Kidney (tissue), 14 donors: ENCODE measurements around the gene KMT2E. TPM values are rescaled to one million over a fixed set of nuclear protein-coding genes. Genes with fewer than 3 reads are reported as not detected.

Source experiments
- DNase-seq, 5 donors: peaks; one replicate each; pipeline ENCODE4 v3.0.0-alpha.2; 2013 to 2020
- FAIRE-seq: peaks from 2 replicates; lab custom pipeline; 2012; peaks lifted over from hg19 to GRCh38; lab: Jason Lieb, UNC
- H3K27ac ChIP-seq, 2 donors: one replicate each; pipeline ENCODE4 v1.7.0; 2013; ENCODE audit warnings: low read depth in 2 of 2, low read length in 2 of 2, inconsistent platforms in 1 of 2
- H3K27me3 ChIP-seq: one replicate; pipeline ENCODE4 v1.7.1; 2013; ENCODE audit warnings: low read length, inconsistent platforms; ENCODE audit not compliant: control insufficient read depth, insufficient read depth
- H3K36me3 ChIP-seq, 3 donors: one replicate each; pipeline versions ENCODE4 v1.7.0 to v1.7.1; 2013; ENCODE audit warnings: low read length in 3 of 3, control low read depth in 1 of 3, inconsistent platforms in 1 of 3; ENCODE audit not compliant: insufficient read depth in 3 of 3, control insufficient read depth in 2 of 3
- H3K4me1 ChIP-seq, 3 donors: one replicate each; pipeline versions ENCODE4 v1.7.0 to v1.7.1; 2013; ENCODE audit warnings: low read length in 3 of 3, inconsistent platforms in 1 of 3, low read depth in 1 of 3; ENCODE audit not compliant: control insufficient read depth in 2 of 3, insufficient read depth in 2 of 3
- H3K4me3 ChIP-seq, 3 donors: one replicate each; pipeline versions ENCODE4 v1.7.0 to v1.8.1; 2013; ENCODE audit warnings: low read length in 3 of 3, control low read depth in 1 of 3, inconsistent platforms in 1 of 3
- H3K9ac ChIP-seq, 3 donors: one replicate each; pipeline versions ENCODE4 v1.7.0 to v1.7.1; 2013; ENCODE audit warnings: low read length in 3 of 3, control low read depth in 1 of 3, inconsistent platforms in 1 of 3
- H3K9me3 ChIP-seq, 3 donors: one replicate each; pipeline versions ENCODE4 v1.7.0 to v1.7.1; 2013; ENCODE audit warnings: low read length in 3 of 3, control low read depth in 1 of 3, inconsistent platforms in 1 of 3; ENCODE audit not compliant: control insufficient read depth in 2 of 3, insufficient read depth in 1 of 3
- CTCF ChIP-seq: IDR thresholded peaks from 3 replicates; pipeline ENCODE4 v1.5.1; 2012; ENCODE audit warnings: mild to moderate bottlenecking, moderate library complexity, borderline replicate concordance; ENCODE audit not compliant: insufficient read depth; ENCODE audit errors: extremely low read depth
- intact Hi-C: fragments of 100-400 bp; cut with DNase I; formaldehyde crosslinking; loops from one replicate; pipeline ENCODE4 v1.11.1; 2022
- polyA plus RNA-seq: library from polyadenylated mRNA; stranded (reverse); fragments of 350-450 nt; fragmentation: Illumina TruSeq; extraction: RNeasy Lipid Tissue Mini Kit (QIAGEN cat#74804); gene quantifications from one replicate; pipeline ENCODE4 v1.2.3, GENCODE V29; 2014; ENCODE audit warnings: low read depth, low replicate concordance; ENCODE audit not compliant: insufficient read depth
- total RNA-seq: library from RNA; stranded (reverse); fragmentation: NEBNext Ultra II Directional; extraction: Animal tissue kit (Norgen Biotek cat#: 25700); gene quantifications from one replicate; pipeline ENCODE4 v1.2.1, GENCODE V29; 2021
- donor health status: control.
- donor health status: control.
- donor health status: control.
- donor health status: control.
- donor health status: control.
- donor health status: DM: yes; HTN: yes; CAD: no.
- donor health status: Normal renal cell carcinoma (clear cell type).

Gene KMT2E
- total and polyA plus RNA-seq, 2 donors from 2014 or later, result 7.2 to 106 TPM

- Histone ChIP-seq H3K4me1 (peaks cover 0 to 6% (median 4%) of the 10 kb centered on the region in 3 donors), H3K27me3 (no peaks in the 10 kb centered on the region), H3K36me3 (peaks cover 0 to 2% (median 0%) of the 10 kb centered on the region in 3 donors), H3K27ac (no peak overlapping the region), H3K4me3 (no peak overlapping the region), H3K9me3 (no peaks in the 10 kb centered on the region), H3K9ac (no peak overlapping the region)
- intact Hi-C loops, result no loop called here
- DNase-seq (no peak), FAIRE-seq (no peak)
- TF ChIP-seq CTCF, result no peak
Observed at GRCh38 chr7:105037319-105037718, 23.3 kb downstream of the KMT2E start.

- FAIRE-seq (no peak), DNase-seq (no peak)
- Histone ChIP-seq H3K27ac (no peak overlapping the region), H3K4me3 (no peak overlapping the region), H3K27me3 (no peaks in the 10 kb centered on the region), H3K4me1 (peaks cover 0 to 25% (median 13%) of the 10 kb centered on the region in 3 donors), H3K9ac (no peak overlapping the region), H3K36me3 (peaks cover 0 to 41% (median 11%) of the 10 kb centered on the region in 3 donors), H3K9me3 (no peaks in the 10 kb centered on the region)
- intact Hi-C loops, result no loop called here
- TF ChIP-seq CTCF, result no peak
Observed at GRCh38 chr7:105044449-105045070, 30.6 kb downstream of the KMT2E start.

GRCh38 chr7:105046414-105046813, 32.4 kb downstream of the KMT2E start:
- H3K27me3 ChIP-seq, result no peaks in the 10 kb centered on the region
- H3K4me1 ChIP-seq, result peaks cover 0 to 25% (median 11%) of the 10 kb centered on the region in 3 donors
- H3K27ac ChIP-seq, result peak overlapping the region in 1 of 2 donors; percentile 5
- peaks cover 0 to 41% (median 11%) of the 10 kb centered on the region in 3 donors for H3K36me3 ChIP-seq
- H3K9me3 ChIP-seq, result no peaks in the 10 kb centered on the region
- no peak for TF ChIP-seq CTCF
- no peak for FAIRE-seq
- intact Hi-C loops, result no loop called here
- peak in 1 of 5 donors; percentile 21 for DNase-seq
- H3K9ac ChIP-seq, result no peak overlapping the region
- H3K4me3 ChIP-seq, result peak overlapping the region in 2 of 3 donors; percentile 3 to 26
